Coronary artery (tissue), 2 donors: ENCODE results near the gene PEX26.
A peak's percentile ranks its signal among the peaks of the same experiment; 100 is the strongest.

Experiments used
- DNase-seq: peaks from one replicate; pipeline ENCODE4 v3.0.0-alpha.2; 2017; ENCODE audit warnings: low spot score
- H3K27ac ChIP-seq, 2 donors: fragments of 200-600 bp; sonication (generic); one replicate each; pipeline ENCODE4 v1.5.1; 2016 to 2019
- H3K4me3 ChIP-seq: fragments of 200-600 bp; sonication (generic); 2 replicates; pipeline ENCODE4 v1.5.1; 2016; ENCODE audit warnings: mild to moderate bottlenecking, moderate library complexity
- CTCF ChIP-seq: fragments of 200-600 bp; sonication (generic); IDR thresholded peaks from one replicate; pipeline ENCODE4 v1.5.1; 2019; ENCODE audit warnings: antibody characterized with exemption

Gene PEX26

GRCh38 chr22:18144105-18144504, 66.3 kb downstream of the PEX26 start:
- Histone ChIP-seq H3K27ac (no peak overlapping the region), H3K4me3 (no peak overlapping the region)
- TF ChIP-seq CTCF = no peak
- DNase-seq = peak; percentile 28

GRCh38 chr22:18145676-18146388, 68.0 kb downstream of the PEX26 start:
- Histone ChIP-seq H3K4me3 (no peak overlapping the region), H3K27ac (peak overlapping the region in 1 of 2 donors; percentile 15)
- no peak for DNase-seq
- no peak for TF ChIP-seq CTCF

- Histone ChIP-seq H3K27ac (peak overlapping the region in 1 of 2 donors; percentile 15), H3K4me3 (no peak overlapping the region)
- DNase-seq = no peak
- TF ChIP-seq CTCF = no peak
These were observed 68.6 kb downstream of the PEX26 start for GRCh38 chr22:18146389-18146753.

GRCh38 chr22:18147791-18148190, 70.0 kb downstream of the PEX26 start:
- H3K27ac ChIP-seq = peak overlapping the region in 1 of 2 donors; percentile 78
- H3K4me3 ChIP-seq = no peak overlapping the region
- DNase-seq = no peak
- TF ChIP-seq CTCF = no peak

GRCh38 chr22:18148293-18148965, 70.6 kb downstream of the PEX26 start:
- peak; percentile 55 for DNase-seq
- no peak overlapping the region for H3K4me3 ChIP-seq
- peak overlapping the region in 1 of 2 donors; percentile 78 for H3K27ac ChIP-seq
- TF ChIP-seq CTCF = no peak

GRCh38 chr22:18152519-18152918, 74.7 kb downstream of the PEX26 start:
- Histone ChIP-seq H3K27ac (no peak overlapping the region), H3K4me3 (no peak overlapping the region)
- peak; percentile 26 for DNase-seq
- no peak for TF ChIP-seq CTCF
